IPS-15b (cell line): ENCODE measurements around the gene DUSP19.

Experiments
- H3K27me3 ChIP-seq: one replicate; pipeline ENCODE4 v1.6.1; 2013; ENCODE audit warnings: low read length; ENCODE audit not compliant: control insufficient read depth, insufficient read depth
- H3K36me3 ChIP-seq: one replicate; pipeline ENCODE4 v1.6.1; 2013; ENCODE audit warnings: low read length; ENCODE audit not compliant: control insufficient read depth, insufficient read depth
- H3K4me1 ChIP-seq: one replicate; pipeline ENCODE4 v1.6.1; 2013; ENCODE audit warnings: mild to moderate bottlenecking, low read length; ENCODE audit not compliant: control insufficient read depth, insufficient read depth
- H3K4me3 ChIP-seq: one replicate; pipeline ENCODE4 v1.5.1; 2013; ENCODE audit warnings: low read depth, low read length
- H3K9ac ChIP-seq: one replicate; pipeline ENCODE4 v1.6.1; 2013; ENCODE audit warnings: low read depth, mild to moderate bottlenecking, low read length
- H3K9me3 ChIP-seq: one replicate; pipeline ENCODE4 v1.6.1; 2013; ENCODE audit warnings: mild to moderate bottlenecking, low read length; ENCODE audit not compliant: control insufficient read depth, insufficient read depth

The DUSP19 gene

GRCh38 chr2:183148955-183149354 is 70.4 kb downstream of the DUSP19 start:
- Histone ChIP-seq H3K4me3 (no peak overlapping the region), H3K27me3 (no peaks in the 10 kb centered on the region), H3K9ac (no peak overlapping the region), H3K9me3 (peaks cover 4% of the 10 kb centered on the region), H3K4me1 (no peaks in the 10 kb centered on the region), H3K36me3 (peaks cover 8% of the 10 kb centered on the region)

- Histone ChIP-seq H3K9ac (no peak overlapping the region), H3K36me3 (peaks cover 8% of the 10 kb centered on the region), H3K4me3 (no peak overlapping the region), H3K9me3 (peaks cover 3% of the 10 kb centered on the region), H3K27me3 (no peaks in the 10 kb centered on the region), H3K4me1 (no peaks in the 10 kb centered on the region)
These were observed 70.9 kb downstream of the DUSP19 start for GRCh38 chr2:183149489-183149888.
